Muscle layer of colon (tissue), 2 donors: ENCODE data around the gene C3orf18.

Experiments used
- H3K27ac ChIP-seq: one replicate; pipeline ENCODE4 v1.7.0; 2013; ENCODE audit warnings: low read depth, mild to moderate bottlenecking, low read length, moderate library complexity
- H3K27me3 ChIP-seq, 2 donors: one replicate each; pipeline ENCODE4 v1.7.0; 2013; ENCODE audit warnings: low read length in 2 of 2, mild to moderate bottlenecking in 2 of 2; ENCODE audit not compliant: insufficient read depth in 2 of 2, control insufficient read depth in 1 of 2
- H3K36me3 ChIP-seq: one replicate; pipeline ENCODE4 v1.7.0; 2013; ENCODE audit warnings: mild to moderate bottlenecking, low read length; ENCODE audit not compliant: insufficient read depth
- H3K4me1 ChIP-seq: one replicate; pipeline ENCODE4 v1.7.0; 2013; ENCODE audit warnings: mild to moderate bottlenecking, low read length; ENCODE audit not compliant: insufficient read depth
- H3K4me3 ChIP-seq, 2 donors: one replicate each; pipeline ENCODE4 v1.7.0; 2013; ENCODE audit warnings: low read length in 2 of 2, low read depth in 1 of 2, mild to moderate bottlenecking in 1 of 2, moderate library complexity in 1 of 2
- H3K9ac ChIP-seq: one replicate; pipeline ENCODE4 v1.7.0; 2013; ENCODE audit warnings: low read length
- H3K9me3 ChIP-seq: one replicate; pipeline ENCODE4 v1.7.0; 2013; ENCODE audit warnings: mild to moderate bottlenecking, low read length
- donor health status: abdominal sarcoma.
- donor health status: Adenocarcinoma of cecum.

C3orf18 gene

GRCh38 chr3:50537421-50538129 is 30.0 kb downstream of the C3orf18 start:
- H3K4me1 ChIP-seq: no peaks in the 10 kb centered on the region
- no peaks in the 10 kb centered on the region for H3K27me3 ChIP-seq
- H3K9me3 ChIP-seq: no peaks in the 10 kb centered on the region
- H3K36me3 ChIP-seq: no peaks in the 10 kb centered on the region
- no peak overlapping the region for H3K27ac ChIP-seq
- H3K4me3 ChIP-seq: no peak overlapping the region
- no peak overlapping the region for H3K9ac ChIP-seq

DNA sequence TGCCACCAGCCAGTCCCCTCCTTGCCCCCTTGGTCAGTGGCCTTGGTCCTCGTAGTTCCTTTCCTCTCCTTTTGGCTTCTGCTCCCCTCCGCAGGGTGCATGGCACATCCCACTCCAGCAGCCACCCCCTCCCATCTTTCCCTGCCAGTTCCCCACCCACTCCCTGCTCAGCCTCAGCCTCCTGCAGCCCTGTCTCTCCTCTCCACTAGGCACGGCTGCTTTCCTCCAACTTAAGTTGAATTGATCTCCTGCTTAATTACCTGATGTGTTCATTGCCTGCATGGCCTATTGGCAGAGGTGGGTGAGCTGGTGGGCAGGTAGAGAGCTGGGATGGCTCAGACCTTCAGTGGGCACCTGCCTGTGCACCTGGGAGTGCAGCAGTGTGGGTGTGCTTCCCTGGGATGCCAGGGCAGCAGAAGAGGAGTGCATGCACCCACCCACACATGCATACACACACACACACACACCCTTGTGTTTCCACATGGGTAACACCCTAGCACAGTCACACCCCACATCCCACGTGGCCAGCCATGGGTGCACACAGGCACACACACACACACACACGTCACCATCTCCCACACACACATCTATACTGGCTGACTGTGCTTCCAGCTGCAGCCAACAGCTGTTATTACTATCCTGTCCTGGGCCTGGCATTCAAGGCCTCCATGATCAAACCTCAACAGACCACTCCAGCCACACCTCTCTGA is 30.9 kb downstream of the C3orf18 start:
- Histone ChIP-seq H3K27me3 (no peaks in the 10 kb centered on the region), H3K4me3 (no peak overlapping the region), H3K36me3 (no peaks in the 10 kb centered on the region), H3K4me1 (no peaks in the 10 kb centered on the region), H3K27ac (no peak overlapping the region), H3K9ac (no peak overlapping the region), H3K9me3 (no peaks in the 10 kb centered on the region)

GRCh38 chr3:50534681-50535330 is 32.7 kb downstream of the C3orf18 start:
- no peak overlapping the region for H3K27ac ChIP-seq
- H3K9ac ChIP-seq: no peak overlapping the region
- H3K9me3 ChIP-seq: no peaks in the 10 kb centered on the region
- H3K36me3 ChIP-seq: no peaks in the 10 kb centered on the region
- no peak overlapping the region for H3K4me3 ChIP-seq
- H3K4me1 ChIP-seq: no peaks in the 10 kb centered on the region
- no peaks in the 10 kb centered on the region for H3K27me3 ChIP-seq

- H3K4me1 ChIP-seq: no peaks in the 10 kb centered on the region
- no peak overlapping the region for H3K9ac ChIP-seq
- no peak overlapping the region for H3K27ac ChIP-seq
Measured at GRCh38 chr3:50533807-50534461, 33.6 kb downstream of the C3orf18 start.

DNA sequence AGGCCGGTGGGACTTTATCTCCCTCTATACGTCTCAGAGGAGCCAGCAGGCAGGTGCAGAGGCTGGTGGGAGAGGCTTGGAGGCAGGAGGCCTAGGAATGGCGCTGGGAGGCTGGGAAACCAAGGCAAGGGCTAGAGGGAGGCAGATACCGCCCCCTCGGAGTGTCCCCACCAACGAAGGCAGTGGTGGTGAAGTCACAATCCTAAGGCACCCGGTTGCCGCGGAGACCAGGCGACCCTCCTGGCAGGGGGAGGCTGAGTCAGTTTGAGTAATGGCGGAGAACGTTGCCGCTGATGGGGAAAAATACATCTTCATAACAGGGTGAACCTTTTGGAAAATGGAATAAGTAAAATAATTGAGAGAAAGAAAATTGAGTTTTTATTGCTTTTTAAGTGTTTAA is 34.2 kb downstream of the C3orf18 start:
- H3K4me3 ChIP-seq: no peak overlapping the region
- no peak overlapping the region for H3K27ac ChIP-seq
- no peaks in the 10 kb centered on the region for H3K27me3 ChIP-seq
- H3K36me3 ChIP-seq: no peaks in the 10 kb centered on the region
- no peaks in the 10 kb centered on the region for H3K4me1 ChIP-seq
- no peak overlapping the region for H3K9ac ChIP-seq
- no peaks in the 10 kb centered on the region for H3K9me3 ChIP-seq

More at GRCh38 chr3:50533807-50534461, 33.6 kb downstream of the C3orf18 start:
- Histone ChIP-seq H3K9me3 (no peaks in the 10 kb centered on the region), H3K4me3 (no peak overlapping the region), H3K36me3 (no peaks in the 10 kb centered on the region), H3K27me3 (no peaks in the 10 kb centered on the region)

- no peak overlapping the region for H3K9ac ChIP-seq
- no peaks in the 10 kb centered on the region for H3K36me3 ChIP-seq
- H3K4me3 ChIP-seq: no peak overlapping the region
- no peak overlapping the region for H3K27ac ChIP-seq
- H3K9me3 ChIP-seq: no peaks in the 10 kb centered on the region
- no peaks in the 10 kb centered on the region for H3K27me3 ChIP-seq
- H3K4me1 ChIP-seq: no peaks in the 10 kb centered on the region
Measured at GRCh38 chr3:50532062-50532705, 35.4 kb downstream of the C3orf18 start.

DNA sequence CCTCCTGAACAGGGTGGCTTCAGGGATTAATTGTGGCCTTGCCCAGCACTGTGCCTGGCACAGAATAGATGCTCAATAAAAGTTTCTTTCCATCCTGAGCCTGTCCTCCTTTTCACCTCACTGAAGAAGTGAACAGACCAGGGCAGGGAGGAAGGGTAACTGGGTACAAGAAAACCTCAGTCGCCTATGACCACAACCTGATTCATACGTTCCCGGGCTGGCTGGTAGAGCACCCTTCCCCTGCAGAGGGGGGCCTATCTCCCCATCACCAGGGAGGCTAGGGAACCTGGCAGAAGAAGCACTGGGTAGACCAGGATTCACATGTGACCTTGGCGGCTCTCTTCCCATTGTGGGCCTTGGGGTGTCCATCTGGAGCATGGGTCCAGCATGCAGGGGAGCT is 36.3 kb downstream of the C3orf18 start:
- no peaks in the 10 kb centered on the region for H3K27me3 ChIP-seq
- H3K36me3 ChIP-seq: no peaks in the 10 kb centered on the region
- H3K4me3 ChIP-seq: no peak overlapping the region
- H3K9me3 ChIP-seq: no peaks in the 10 kb centered on the region
- H3K9ac ChIP-seq: no peak overlapping the region
- no peak overlapping the region for H3K27ac ChIP-seq
- no peaks in the 10 kb centered on the region for H3K4me1 ChIP-seq

DNA sequence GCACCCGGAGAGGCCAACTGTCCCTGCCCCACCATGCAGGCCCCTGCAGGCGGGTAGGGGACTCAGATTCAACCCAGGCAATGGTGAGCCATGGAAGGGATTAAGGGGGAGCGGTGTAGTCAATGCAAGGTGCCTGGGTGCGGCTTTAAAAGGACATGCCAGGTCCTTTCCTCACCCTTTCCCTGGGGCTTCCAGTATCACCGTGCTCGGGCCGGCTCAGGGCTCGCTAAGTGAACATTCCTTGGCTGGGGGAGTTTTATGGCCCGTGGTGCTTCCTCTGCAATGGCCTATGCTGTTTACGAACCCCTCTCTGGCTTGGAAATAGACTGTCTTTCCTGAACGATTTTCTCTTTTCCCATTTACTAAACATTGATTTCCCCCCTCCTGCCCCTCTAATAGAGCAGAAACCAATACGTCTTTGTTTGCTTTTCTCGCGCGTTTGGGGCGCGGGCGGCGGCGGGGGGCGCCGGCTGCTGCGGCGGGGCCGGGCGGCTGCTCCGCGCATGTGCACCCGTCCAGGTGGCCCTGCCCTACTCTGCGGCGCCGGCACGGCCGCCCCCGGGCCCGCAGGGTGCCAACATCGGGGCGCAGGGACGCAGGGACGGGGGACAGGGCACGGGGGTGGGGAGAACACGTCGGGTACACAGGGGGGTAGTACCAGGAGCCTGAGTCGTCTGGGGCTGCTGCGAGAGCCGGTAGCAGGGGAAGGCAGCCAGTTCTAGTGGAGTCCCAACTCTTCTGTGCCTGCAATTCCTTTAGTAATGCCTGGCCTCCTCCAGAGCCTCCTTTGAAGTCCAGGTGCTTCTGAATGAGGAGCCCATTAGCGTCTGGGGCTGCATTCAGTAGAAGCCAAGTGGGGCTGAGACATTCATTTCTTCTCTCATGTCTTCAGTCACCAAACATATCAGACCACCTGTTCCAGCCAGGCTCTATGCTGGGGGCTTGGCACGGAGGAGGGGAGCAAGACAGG is 37.3 kb downstream of the C3orf18 start:
- H3K27ac ChIP-seq: no peak overlapping the region
- no peaks in the 10 kb centered on the region for H3K4me1 ChIP-seq
- H3K4me3 ChIP-seq: no peak overlapping the region
- H3K9me3 ChIP-seq: no peaks in the 10 kb centered on the region
- H3K27me3 ChIP-seq: no peaks in the 10 kb centered on the region
- H3K36me3 ChIP-seq: no peaks in the 10 kb centered on the region
- H3K9ac ChIP-seq: no peak overlapping the region

- no peaks in the 10 kb centered on the region for H3K36me3 ChIP-seq
- H3K9ac ChIP-seq: no peak overlapping the region
- no peaks in the 10 kb centered on the region for H3K4me1 ChIP-seq
- no peak overlapping the region for H3K27ac ChIP-seq
- no peaks in the 10 kb centered on the region for H3K9me3 ChIP-seq
- no peak overlapping the region for H3K4me3 ChIP-seq
- no peaks in the 10 kb centered on the region for H3K27me3 ChIP-seq
Measured at GRCh38 chr3:50525987-50526386, 41.6 kb downstream of the C3orf18 start.

DNA sequence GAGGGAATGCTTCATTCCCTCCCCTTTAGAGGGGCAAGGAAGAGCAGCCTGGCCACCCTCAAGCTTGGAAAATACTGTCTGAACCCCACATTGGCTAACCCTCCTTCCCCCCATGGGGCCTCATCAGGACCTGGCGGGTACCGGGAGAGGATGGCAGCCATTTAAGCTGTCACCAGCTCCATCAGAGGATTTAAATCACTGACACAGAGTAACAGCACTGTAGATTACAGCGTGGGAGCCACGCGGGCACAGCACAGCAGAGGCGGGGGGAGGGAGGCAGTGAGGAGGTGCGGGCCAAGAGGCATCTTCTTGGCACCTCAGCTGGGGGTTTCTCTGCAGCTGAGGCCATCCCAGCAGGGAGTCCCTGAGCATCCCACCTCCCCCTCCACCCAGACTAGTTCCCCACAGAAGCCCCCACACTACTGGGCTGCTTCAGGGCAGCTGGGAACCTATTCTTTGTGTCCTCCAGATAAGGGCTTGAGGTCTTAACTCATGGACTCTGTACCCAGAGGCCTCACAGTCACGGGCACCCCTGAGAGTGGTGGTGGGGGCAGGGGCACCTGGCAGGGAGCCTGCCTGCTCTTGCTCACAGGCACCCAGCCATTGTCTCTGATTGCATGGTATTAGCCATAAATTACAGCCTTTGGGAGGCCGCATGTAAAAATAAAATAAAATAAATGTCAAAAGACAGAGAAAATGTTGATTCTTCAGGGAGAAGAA is 42.2 kb downstream of the C3orf18 start:
- Histone ChIP-seq H3K9me3 (no peaks in the 10 kb centered on the region), H3K36me3 (no peaks in the 10 kb centered on the region), H3K9ac (no peak overlapping the region), H3K4me3 (no peak overlapping the region), H3K27ac (no peak overlapping the region), H3K4me1 (no peaks in the 10 kb centered on the region), H3K27me3 (no peaks in the 10 kb centered on the region)
